Stimulated activated CD4-positive, alpha-beta T cell treated with anti-CD3 and anti-CD28 coated beads, TNF-alpha, amount 100 ng/mL, for 24 hours (primary cell): ENCODE data around the gene NFIA.

Experiments used
- DNase-seq, 3 experiments: peaks; one replicate each; pipeline ENCODE4 v3.0.0-alpha.2; 2020; ENCODE audit warnings: low read depth in 3 of 3

Gene NFIA

GRCh38 chr1:61393575-61393974 lies 311.2 kb downstream of the NFIA start:
- no peak for DNase-seq

DNA sequence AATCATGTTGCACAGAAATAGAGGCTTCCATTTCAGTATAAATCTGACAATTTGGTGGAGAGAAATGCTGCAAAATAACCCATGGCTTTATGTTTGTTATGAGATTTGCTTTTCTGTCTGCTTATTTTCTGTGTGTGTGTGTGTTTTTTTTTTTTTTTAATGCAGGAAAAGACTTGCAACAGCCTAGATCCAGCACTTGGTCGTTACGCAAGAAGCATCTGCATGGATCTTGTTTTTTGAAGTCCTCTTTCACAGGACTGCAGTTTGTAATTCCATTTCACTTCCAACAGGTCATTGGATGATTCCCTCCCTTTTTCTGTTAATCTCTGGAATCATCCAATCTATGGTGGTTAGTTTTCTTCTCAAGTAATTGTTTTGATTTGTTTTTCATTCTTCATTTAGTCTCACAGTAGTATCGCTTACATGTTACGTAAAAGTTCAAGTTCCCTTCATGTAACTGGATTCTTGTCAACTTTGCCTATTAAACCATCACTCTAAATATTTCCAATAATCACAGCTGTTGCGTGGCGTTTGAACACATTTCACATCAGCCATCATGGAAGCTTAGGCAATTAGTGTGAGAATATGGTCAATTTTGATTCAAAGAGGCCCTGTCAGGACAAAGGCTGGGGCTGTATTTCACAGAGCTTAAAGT lies 312.9 kb downstream of the NFIA start:
- no peak for DNase-seq

GRCh38 chr1:61397495-61397894 lies 315.1 kb downstream of the NFIA start:
- no peak for DNase-seq

GRCh38 chr1:61397935-61398334 lies 315.6 kb downstream of the NFIA start:
- DNase-seq, result no peak

DNA sequence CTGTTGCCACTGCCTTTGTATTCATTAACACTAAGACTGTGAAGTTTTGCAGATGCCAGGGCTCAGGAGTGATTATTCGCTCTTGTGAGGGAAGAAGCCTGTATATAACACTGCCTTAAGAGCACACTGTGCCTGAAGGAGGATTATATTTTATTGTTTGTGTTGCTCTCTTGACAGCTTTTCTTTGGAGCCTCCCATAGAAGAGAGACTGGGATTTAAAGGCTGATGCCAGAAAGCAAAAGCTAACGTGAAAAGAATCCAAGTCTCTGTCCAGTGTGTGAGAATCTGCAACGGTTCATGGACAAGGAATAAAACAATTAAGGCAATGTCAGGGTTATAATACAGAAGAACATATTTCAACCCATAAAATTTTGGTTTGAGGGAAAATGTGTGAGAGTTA lies 316.8 kb downstream of the NFIA start:
- no peak for DNase-seq

DNA sequence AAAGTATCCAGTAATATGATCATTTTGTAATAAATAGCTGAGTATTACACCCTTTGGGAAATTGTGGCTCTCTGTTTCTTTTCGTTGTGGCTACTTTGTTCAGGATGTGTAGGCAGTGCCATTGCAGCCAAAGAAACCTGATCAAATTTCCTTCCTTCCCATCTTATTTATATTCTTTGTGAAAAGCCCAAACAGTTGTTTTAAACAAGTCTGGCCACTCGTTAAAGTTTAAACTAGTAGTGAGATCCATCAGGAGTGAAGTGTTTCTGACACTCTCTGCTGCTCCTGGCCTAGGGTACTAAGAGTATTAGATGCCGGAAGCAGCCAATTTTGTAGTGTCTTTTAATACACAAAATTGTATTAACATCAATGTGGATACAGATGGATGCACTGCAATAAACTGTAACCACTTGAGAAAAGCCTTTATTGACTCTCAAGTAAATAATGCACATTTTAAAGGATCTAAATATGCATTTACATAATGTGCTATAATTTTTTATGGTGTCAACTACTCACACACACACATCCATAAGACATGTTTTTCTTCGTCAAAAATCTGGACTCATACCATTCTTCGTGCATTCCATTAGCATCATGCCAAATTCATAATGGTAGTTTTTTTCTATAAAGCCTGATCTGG lies 317.9 kb downstream of the NFIA start:
- no peak for DNase-seq

GRCh38 chr1:61400997-61401396 lies 318.6 kb downstream of the NFIA start:
- DNase-seq, result no peak

- no peak for DNase-seq
Measured at GRCh38 chr1:61403679-61404596, 321.6 kb downstream of the NFIA start.

GRCh38 chr1:61404597-61405376 lies 322.4 kb downstream of the NFIA start:
- no peak for DNase-seq

DNA sequence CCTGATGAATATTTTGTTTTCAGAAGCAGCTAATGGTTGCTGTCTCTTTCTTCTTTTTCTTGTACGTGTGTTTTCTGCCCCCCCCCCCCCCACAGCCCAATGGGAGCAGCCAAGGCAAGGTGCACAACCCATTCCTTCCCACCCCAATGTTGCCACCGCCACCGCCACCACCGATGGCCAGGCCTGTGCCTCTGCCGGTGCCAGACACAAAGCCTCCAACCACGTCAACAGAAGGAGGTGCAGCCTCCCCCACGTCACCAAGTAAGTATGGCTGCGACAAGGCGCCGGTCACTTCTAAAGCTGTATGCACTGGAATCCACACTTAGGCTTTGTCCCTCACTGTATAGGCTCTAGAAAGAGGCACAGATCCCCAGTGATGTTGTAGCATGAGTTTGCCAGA lies 324.1 kb downstream of the NFIA start:
- DNase-seq, result no peak

DNA sequence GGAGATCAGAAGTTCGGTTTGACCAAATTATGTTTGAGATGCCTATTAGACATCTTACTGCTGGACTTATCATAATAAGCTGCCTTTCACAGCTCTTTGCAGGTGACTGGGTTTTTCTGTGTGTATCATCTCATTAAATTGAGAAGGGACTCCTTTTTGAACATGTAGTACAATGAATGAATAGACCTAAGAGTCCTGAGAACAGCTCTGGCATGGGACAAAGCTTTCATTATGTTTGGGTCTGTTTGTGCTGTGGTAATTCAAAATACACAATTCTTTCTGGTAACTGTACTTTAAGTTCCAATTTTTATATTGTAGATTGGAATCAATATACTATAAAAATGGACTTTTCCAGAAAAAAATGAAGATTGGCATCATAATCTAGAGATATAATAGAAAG lies 330.2 kb downstream of the NFIA start:
- no peak for DNase-seq

GRCh38 chr1:61419196-61419595 lies 336.8 kb downstream of the NFIA start:
- DNase-seq, result no peak

GRCh38 chr1:61419657-61420056 lies 337.3 kb downstream of the NFIA start:
- no peak for DNase-seq

GRCh38 chr1:61420243-61420642 lies 337.9 kb downstream of the NFIA start:
- no peak for DNase-seq

- DNase-seq, result no peak
Measured at GRCh38 chr1:61420909-61421835, 338.8 kb downstream of the NFIA start.

GRCh38 chr1:61423643-61424042 lies 341.3 kb downstream of the NFIA start:
- no peak for DNase-seq

- no peak for DNase-seq
Measured at GRCh38 chr1:61424382-61424781, 342.0 kb downstream of the NFIA start.

- DNase-seq, result no peak
Measured at GRCh38 chr1:61425040-61425439, 342.7 kb downstream of the NFIA start.

- no peak for DNase-seq
Measured at GRCh38 chr1:61426254-61426653, 343.9 kb downstream of the NFIA start.

DNA sequence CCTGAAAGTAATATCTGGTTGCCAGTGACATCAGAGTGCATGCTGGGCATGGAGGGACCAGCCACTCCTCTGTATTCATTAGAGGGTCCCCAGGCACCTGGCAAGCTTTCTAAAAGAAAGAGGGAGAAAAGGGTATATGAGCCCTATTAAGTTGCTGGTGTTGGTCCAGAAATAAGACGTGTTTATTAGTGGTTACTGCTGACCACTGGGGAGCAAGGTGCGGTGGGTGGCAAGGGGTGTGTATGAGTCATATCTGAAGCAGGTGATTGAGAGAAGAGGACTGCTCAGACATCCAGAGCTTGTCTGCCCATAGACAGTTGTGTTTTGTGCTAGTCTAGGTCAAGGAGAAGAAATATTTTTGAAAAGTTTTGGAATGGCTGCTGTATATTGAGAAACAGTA lies 344.5 kb downstream of the NFIA start:
- DNase-seq, result no peak

- no peak for DNase-seq
Measured at GRCh38 chr1:61427510-61427909, 345.1 kb downstream of the NFIA start.
